Panc1 (cell line): ENCODE data around the gene OR5A1. TPM values are rescaled to one million over a fixed set of nuclear protein-coding genes. Genes with fewer than 3 reads are reported as not detected.

Experiments used
- ATAC-seq: fragments of 200-7000 bp; cut with Tn5 transposase; 2 replicates; pipeline ENCODE4 v1.9.1; 2020; ENCODE audit warnings: mild to moderate bottlenecking, moderate library complexity
- Bru-seq: library from RNA; stranded (reverse); fragments of 400-500 nt; gene quantifications from one replicate; lab custom pipeline; 2021; lab: Mats Ljungman, UMichigan
- BruChase-seq, 2 experiments: library from RNA; stranded (reverse); fragments of 400-500 nt; gene quantifications; one replicate each; lab custom pipeline; 2021; lab: Mats Ljungman, UMichigan
- BruUV-seq: library from RNA; stranded (reverse); fragments of 400-500 nt; replicated peaks from 2 replicates; lab custom pipeline; 2021; lab: Mats Ljungman, UMichigan
- CTCF ChIA-PET: fragments of 300-600 bp; sonication (Branson Sonifier 250); formaldehyde crosslinking; loops from one replicate; lab custom pipeline; 2022; ENCODE audit warnings: antibody characterized with exemption; lab: Charles Lee
- POLR2A ChIA-PET: fragments of 300-600 bp; sonication (Branson Sonifier 250); formaldehyde crosslinking; loops from one replicate; lab custom pipeline; 2022; ENCODE audit warnings: antibody characterized with exemption; lab: Charles Lee
- DNase-seq: peaks from one replicate; pipeline ENCODE4 v3.0.0-alpha.2; 2010; ENCODE audit warnings: low read depth, low spot score
- H3K27ac ChIP-seq: 2 replicates; pipeline ENCODE4 v1.5.1; 2011; ENCODE audit warnings: mild to moderate bottlenecking, low read length, inconsistent platforms
- H3K27me3 ChIP-seq: fragments of 200-500 bp; sonication (Bioruptor generic); 2 replicates; pipeline ENCODE4 v1.6.0; 2014; ENCODE audit warnings: low read length, inconsistent platforms; ENCODE audit not compliant: control insufficient read depth, insufficient read depth
- H3K36me3 ChIP-seq: fragments of 200-500 bp; sonication (Bioruptor generic); 2 replicates; pipeline ENCODE4 v1.5.1; 2014; ENCODE audit warnings: inconsistent platforms, mild to moderate bottlenecking, low read length, moderate library complexity; ENCODE audit not compliant: control insufficient read depth, insufficient read depth
- H3K4me1 ChIP-seq: 2 replicates; pipeline ENCODE4 v1.5.1; 2011; ENCODE audit warnings: inconsistent platforms, mild to moderate bottlenecking, low read length, moderate library complexity; ENCODE audit not compliant: control insufficient read depth, insufficient read depth
- H3K4me3 ChIP-seq, 2 experiments: 2 replicates each; pipeline ENCODE4 v1.5.1; 2011 to 2012; ENCODE audit warnings: low read depth in 2 of 2, low read length in 2 of 2, mild to moderate bottlenecking in 2 of 2, inconsistent platforms in 1 of 2, moderate library complexity in 1 of 2
- H3K9me3 ChIP-seq: fragments of 200-500 bp; sonication (Bioruptor generic); 2 replicates; pipeline ENCODE4 v1.5.1; 2014; ENCODE audit warnings: low read depth, mild to moderate bottlenecking, inconsistent platforms, low read length, moderate library complexity; ENCODE audit not compliant: control insufficient read depth, insufficient read depth
- CTCF ChIP-seq: fragments of 450-650 bp; IDR thresholded peaks from 2 replicates; pipeline ENCODE4 v1.5.1; 2017; ENCODE audit warnings: mild to moderate bottlenecking
- POLR2AphosphoS5 ChIP-seq: IDR thresholded peaks from 2 replicates; pipeline ENCODE4 v1.6.1; 2012; ENCODE audit warnings: mild to moderate bottlenecking, low read depth, low read length, moderate library complexity
- REST ChIP-seq, 2 experiments: IDR thresholded peaks; 2 replicates each; pipeline ENCODE4 v1.6.1; 2011 to 2012; ENCODE audit warnings: low read depth in 2 of 2, control low read depth in 1 of 2, low read length in 1 of 2, mild to moderate bottlenecking in 1 of 2, moderate library complexity in 1 of 2; ENCODE audit not compliant: insufficient read depth in 1 of 2
- SIN3A ChIP-seq: IDR thresholded peaks from 2 replicates; pipeline ENCODE4 v1.6.1; 2012; ENCODE audit warnings: low read depth, mild to moderate bottlenecking, low read length, moderate library complexity, borderline replicate concordance; ENCODE audit not compliant: insufficient read depth
- TCF7L2 ChIP-seq: IDR thresholded peaks from 2 replicates; pipeline ENCODE4 v1.6.1; 2011; ENCODE audit warnings: mild to moderate bottlenecking, low read depth, low read length, inconsistent platforms
- in situ Hi-C: cut with HindIII; loops from 2 replicates; pipeline ENCODE4 v1.10.0; 2016; ENCODE audit warnings: low sequenced_read_pairs, low pct_unique_long_range_greater_than_20kb
- intact Hi-C: fragments of 100-400 bp; cut with micrococcal nuclease; formaldehyde crosslinking; loops from one replicate; pipeline ENCODE4 v1.10.0; 2022; ENCODE audit not compliant: unreplicated experiment
- long read RNA-seq: library from polyadenylated mRNA; unstranded; transcript quantifications from one replicate; pipeline ENCODE4 v2.0.0, GENCODE V29; 2021; ENCODE audit not compliant: unreplicated experiment
- polyA plus RNA-seq: library from polyadenylated mRNA; unstranded; fragments of >200 nt; gene quantifications from one replicate; pipeline ENCODE4 v1.2.1, GENCODE V29; 2012; ENCODE audit warnings: missing spikeins; ENCODE audit not compliant: insufficient read length
- total RNA-seq: library from RNA; stranded (reverse); gene quantifications from one replicate; pipeline ENCODE4 v1.2.1, GENCODE V29; 2021; ENCODE audit not compliant: unreplicated experiment

OR5A1 gene
- total RNA-seq, result not detected
- not detected for polyA plus RNA-seq
- Bru-seq, nascent RNA, result not detected
- BruChase-seq, experiment 1, labeled RNA remaining after a 2-hour chase, result not detected
- BruChase-seq, experiment 2, labeled RNA remaining after a 6-hour chase, result not detected
- long read RNA-seq, result 0 reads

GRCh38 chr11:59436169-59436568 lies at the start of gene OR5A1:
TSS of gene OR5A1 (plus strand) at chr11:59436469. CDS start at chr11:59443169, 6,700 bp downstream.
- ATAC-seq (no peak), DNase-seq (no peak)
- BruUV-seq, result no TSS peak
- no peaks in the 10 kb centered on the region for H3K4me1 ChIP-seq
- intact Hi-C loops, result no loop called here
- H3K9me3 ChIP-seq, result no peaks in the 10 kb centered on the region
- TF ChIP-seq TCF7L2 (no peak), REST (IDR thresholded peaks at IDR 0.05; ENCODE audit: insufficient read depth in 1 of 2, low read depth in 2 of 2, low read length in 1 of 2) (no peak), CTCF (no peak)
- no peak within 1 kb of the TSS for H3K27ac ChIP-seq
- no peak within 1 kb of the TSS for H3K4me3 ChIP-seq
- H3K27me3 ChIP-seq, result peaks cover 5% of the 10 kb centered on the region; the same call in 1 of the 2 replicates
- in situ Hi-C loops, result no loop called here
- no peaks in the 10 kb centered on the region for H3K36me3 ChIP-seq
- CTCF ChIA-PET, result no interaction called here
- POLR2A ChIA-PET, result no interaction called here

- no peak overlapping the region for H3K4me3 ChIP-seq
- in situ Hi-C loops (no loop called here), intact Hi-C loops (no loop called here)
- H3K4me1 ChIP-seq, result no peaks in the 10 kb centered on the region
- no peak for TF ChIP-seq REST (IDR thresholded peaks at IDR 0.05; ENCODE audit: insufficient read depth in 1 of 2, low read depth in 2 of 2, low read length in 1 of 2)
- no peak for TF ChIP-seq CTCF
- TF ChIP-seq POLR2AphosphoS5, result no peak
- no peak for TF ChIP-seq TCF7L2
- no peak for TF ChIP-seq SIN3A
- H3K27me3 ChIP-seq, result no peaks in the 10 kb centered on the region
- POLR2A ChIA-PET, result no interaction called here
- no TSS peak for BruUV-seq
- H3K36me3 ChIP-seq, result no peaks in the 10 kb centered on the region
- CTCF ChIA-PET, result no interaction called here
- ATAC-seq (no peak), DNase-seq (no peak)
- no peaks in the 10 kb centered on the region for H3K9me3 ChIP-seq
- H3K27ac ChIP-seq, result no peak overlapping the region
Measured at GRCh38 chr11:59394186-59394585, 42.1 kb upstream of the OR5A1 start.
